Liver (tissue), 3 donors: ENCODE measurements around the gene SIRPA.

Experiments used
- ATF3 ChIP-seq: IDR thresholded peaks from 2 replicates; pipeline ENCODE4 v1.6.1; 2016; ENCODE audit warnings: antibody characterized with exemption
- EGR1 ChIP-seq, 2 donors: IDR thresholded peaks; 2 replicates each; pipeline ENCODE4 v1.6.1; 2016 to 2018; ENCODE audit warnings: antibody characterized with exemption in 2 of 2, low read depth in 2 of 2
- HNF4G ChIP-seq: IDR thresholded peaks from 2 replicates; pipeline ENCODE4 v1.6.1; 2016; ENCODE audit warnings: antibody characterized with exemption
- JUND ChIP-seq, 2 donors: IDR thresholded peaks; 2 replicates each; pipeline ENCODE4 v1.6.1; 2016; ENCODE audit warnings: antibody characterized with exemption in 2 of 2
- RAD21 ChIP-seq, 2 donors: IDR thresholded peaks; 2 replicates each; pipeline ENCODE4 v1.6.1; 2016; ENCODE audit warnings: antibody characterized with exemption in 2 of 2, mild to moderate bottlenecking in 2 of 2
- SP1 ChIP-seq: IDR thresholded peaks from 2 replicates; pipeline ENCODE4 v1.6.1; 2018; ENCODE audit warnings: antibody characterized with exemption, mild to moderate bottlenecking
- TAF1 ChIP-seq: conservative IDR thresholded peaks from 2 replicates; pipeline ENCODE4 v1.6.1; 2016; ENCODE audit warnings: antibody characterized with exemption, mild to moderate bottlenecking
- YY1 ChIP-seq: IDR thresholded peaks from 2 replicates; pipeline ENCODE4 v1.6.1; 2016; ENCODE audit warnings: antibody characterized with exemption, mild to moderate bottlenecking
- ZBTB33 ChIP-seq: IDR thresholded peaks from 2 replicates; pipeline ENCODE4 v1.6.1; 2016; ENCODE audit warnings: antibody characterized with exemption
- TF ChIP-seq, protein P1 (sequence below): fragments of 150-350 bp; IDR thresholded peaks from 2 replicates; pipeline ENCODE4 v1.5.1; 2017; ENCODE audit warnings: improper control_type of control experiment, low read depth, low read length; ENCODE audit not compliant: missing input control
- TF ChIP-seq, protein P2 (sequence below): IDR thresholded peaks from 2 replicates; pipeline ENCODE4 v1.6.1; 2016; ENCODE audit warnings: antibody characterized with exemption, mild to moderate bottlenecking
- TF ChIP-seq, protein P3 (sequence below): IDR thresholded peaks from 2 replicates; pipeline ENCODE4 v1.6.1; 2016; ENCODE audit warnings: antibody characterized with exemption
- donor health status: healthy.
- donor health status: healthy.

DNA sequence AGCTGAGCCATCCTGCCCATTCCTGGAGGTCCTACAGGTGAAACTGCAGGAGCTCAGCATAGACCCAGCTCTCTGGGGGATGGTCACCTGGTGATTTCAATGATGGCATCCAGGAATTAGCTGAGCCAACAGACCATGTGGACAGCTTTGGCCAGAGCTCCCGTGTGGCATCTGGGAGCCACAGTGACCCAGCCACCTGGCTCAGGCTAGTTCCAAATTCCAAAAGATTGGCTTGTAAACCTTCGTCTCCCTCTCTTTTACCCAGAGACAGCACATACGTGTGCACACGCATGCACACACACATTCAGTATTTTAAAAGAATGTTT, 44.0 kb downstream of the SIRPA start:
- TF ChIP-seq, protein P1, sequence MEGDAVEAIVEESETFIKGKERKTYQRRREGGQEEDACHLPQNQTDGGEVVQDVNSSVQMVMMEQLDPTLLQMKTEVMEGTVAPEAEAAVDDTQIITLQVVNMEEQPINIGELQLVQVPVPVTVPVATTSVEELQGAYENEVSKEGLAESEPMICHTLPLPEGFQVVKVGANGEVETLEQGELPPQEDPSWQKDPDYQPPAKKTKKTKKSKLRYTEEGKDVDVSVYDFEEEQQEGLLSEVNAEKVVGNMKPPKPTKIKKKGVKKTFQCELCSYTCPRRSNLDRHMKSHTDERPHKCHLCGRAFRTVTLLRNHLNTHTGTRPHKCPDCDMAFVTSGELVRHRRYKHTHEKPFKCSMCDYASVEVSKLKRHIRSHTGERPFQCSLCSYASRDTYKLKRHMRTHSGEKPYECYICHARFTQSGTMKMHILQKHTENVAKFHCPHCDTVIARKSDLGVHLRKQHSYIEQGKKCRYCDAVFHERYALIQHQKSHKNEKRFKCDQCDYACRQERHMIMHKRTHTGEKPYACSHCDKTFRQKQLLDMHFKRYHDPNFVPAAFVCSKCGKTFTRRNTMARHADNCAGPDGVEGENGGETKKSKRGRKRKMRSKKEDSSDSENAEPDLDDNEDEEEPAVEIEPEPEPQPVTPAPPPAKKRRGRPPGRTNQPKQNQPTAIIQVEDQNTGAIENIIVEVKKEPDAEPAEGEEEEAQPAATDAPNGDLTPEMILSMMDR, result no peak
- TF ChIP-seq HNF4G, result no peak
- peak in 1 of 2 donors; percentile 7 for TF ChIP-seq RAD21 (IDR thresholded peaks at IDR 0.05)
- TF ChIP-seq YY1, result peak; percentile 72
- TF ChIP-seq ATF3, result no peak
- TF ChIP-seq TAF1, result no peak
- TF ChIP-seq, protein P2, sequence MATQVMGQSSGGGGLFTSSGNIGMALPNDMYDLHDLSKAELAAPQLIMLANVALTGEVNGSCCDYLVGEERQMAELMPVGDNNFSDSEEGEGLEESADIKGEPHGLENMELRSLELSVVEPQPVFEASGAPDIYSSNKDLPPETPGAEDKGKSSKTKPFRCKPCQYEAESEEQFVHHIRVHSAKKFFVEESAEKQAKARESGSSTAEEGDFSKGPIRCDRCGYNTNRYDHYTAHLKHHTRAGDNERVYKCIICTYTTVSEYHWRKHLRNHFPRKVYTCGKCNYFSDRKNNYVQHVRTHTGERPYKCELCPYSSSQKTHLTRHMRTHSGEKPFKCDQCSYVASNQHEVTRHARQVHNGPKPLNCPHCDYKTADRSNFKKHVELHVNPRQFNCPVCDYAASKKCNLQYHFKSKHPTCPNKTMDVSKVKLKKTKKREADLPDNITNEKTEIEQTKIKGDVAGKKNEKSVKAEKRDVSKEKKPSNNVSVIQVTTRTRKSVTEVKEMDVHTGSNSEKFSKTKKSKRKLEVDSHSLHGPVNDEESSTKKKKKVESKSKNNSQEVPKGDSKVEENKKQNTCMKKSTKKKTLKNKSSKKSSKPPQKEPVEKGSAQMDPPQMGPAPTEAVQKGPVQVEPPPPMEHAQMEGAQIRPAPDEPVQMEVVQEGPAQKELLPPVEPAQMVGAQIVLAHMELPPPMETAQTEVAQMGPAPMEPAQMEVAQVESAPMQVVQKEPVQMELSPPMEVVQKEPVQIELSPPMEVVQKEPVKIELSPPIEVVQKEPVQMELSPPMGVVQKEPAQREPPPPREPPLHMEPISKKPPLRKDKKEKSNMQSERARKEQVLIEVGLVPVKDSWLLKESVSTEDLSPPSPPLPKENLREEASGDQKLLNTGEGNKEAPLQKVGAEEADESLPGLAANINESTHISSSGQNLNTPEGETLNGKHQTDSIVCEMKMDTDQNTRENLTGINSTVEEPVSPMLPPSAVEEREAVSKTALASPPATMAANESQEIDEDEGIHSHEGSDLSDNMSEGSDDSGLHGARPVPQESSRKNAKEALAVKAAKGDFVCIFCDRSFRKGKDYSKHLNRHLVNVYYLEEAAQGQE, result no peak
- TF ChIP-seq, protein P3, sequence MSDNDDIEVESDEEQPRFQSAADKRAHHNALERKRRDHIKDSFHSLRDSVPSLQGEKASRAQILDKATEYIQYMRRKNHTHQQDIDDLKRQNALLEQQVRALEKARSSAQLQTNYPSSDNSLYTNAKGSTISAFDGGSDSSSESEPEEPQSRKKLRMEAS, result peak; percentile 70
- peak; percentile 82 for TF ChIP-seq SP1
- peak; percentile 26 for TF ChIP-seq ZBTB33
- TF ChIP-seq EGR1 (IDR thresholded peaks at IDR 0.05; ENCODE audit: low read depth in 2 of 2), result no peak
- peak in 1 of 2 donors; percentile 47 for TF ChIP-seq JUND (IDR thresholded peaks at IDR 0.05)
